A673 (cell line): ENCODE measurements around the gene ITPR3. TPM values are rescaled to one million over a fixed set of nuclear protein-coding genes. Genes with fewer than 3 reads are reported as not detected.

Experiments
- BruUV-seq: library from RNA; stranded (reverse); fragments of 400-500 nt; replicated peaks from 2 replicates; lab custom pipeline; 2021; lab: Mats Ljungman, UMichigan
- CTCF ChIA-PET: fragments of 300-600 bp; sonication (Branson Sonifier 250); formaldehyde crosslinking; loops from one replicate; lab custom pipeline; 2022; ENCODE audit warnings: antibody characterized with exemption; lab: Charles Lee
- POLR2A ChIA-PET: fragments of 300-600 bp; sonication (Branson Sonifier 250); formaldehyde crosslinking; loops from one replicate; lab custom pipeline; 2022; ENCODE audit warnings: antibody characterized with exemption; ENCODE audit not compliant: low non-redundant PET; lab: Charles Lee
- DNase-seq: peaks from one replicate; pipeline ENCODE4 v3.0.0-alpha.2; 2015; ENCODE audit warnings: low spot score
- H3K27ac ChIP-seq: fragments of 200-600 bp; sonication (generic); 2 replicates; pipeline ENCODE4 v1.5.1; 2016; ENCODE audit warnings: mixed run types, low read depth, mild to moderate bottlenecking, mixed read lengths, antibody characterized with exemption, low read length; ENCODE audit not compliant: poor library complexity, severe bottlenecking
- H3K27me3 ChIP-seq: fragments of 200-600 bp; sonication (generic); replicated peaks from 2 replicates; pipeline ENCODE4 v1.6.1; 2017; ENCODE audit warnings: mixed run types, low read depth, mild to moderate bottlenecking, mixed read lengths, antibody characterized with exemption, low read length; ENCODE audit not compliant: insufficient read depth, poor library complexity
- H3K36me3 ChIP-seq: fragments of 200-600 bp; sonication (generic); 2 replicates; pipeline ENCODE4 v1.6.1; 2016; ENCODE audit warnings: mixed run types, mild to moderate bottlenecking, mixed read lengths, antibody characterized with exemption, low read length; ENCODE audit not compliant: insufficient read depth, poor library complexity, severe bottlenecking
- H3K4me1 ChIP-seq: fragments of 200-600 bp; sonication (generic); 2 replicates; pipeline ENCODE4 v1.6.1; 2017; ENCODE audit warnings: mixed run types, mild to moderate bottlenecking, mixed read lengths, antibody characterized with exemption, low read length; ENCODE audit not compliant: insufficient read depth, poor library complexity, severe bottlenecking
- H3K4me3 ChIP-seq: fragments of 200-600 bp; sonication (generic); 2 replicates; pipeline ENCODE4 v1.5.1; 2016; ENCODE audit warnings: low read depth, mixed run types, mild to moderate bottlenecking, mixed read lengths, low read length; ENCODE audit not compliant: poor library complexity, severe bottlenecking
- H3K9me3 ChIP-seq: fragments of 200-600 bp; sonication (generic); 2 replicates; pipeline ENCODE4 v1.6.1; 2016; ENCODE audit warnings: mixed run types, low read depth, mild to moderate bottlenecking, mixed read lengths, antibody characterized with exemption, low read length; ENCODE audit not compliant: poor library complexity, severe bottlenecking
- EZH2 ChIP-seq: fragments of 200-600 bp; sonication (generic); IDR thresholded peaks from 2 replicates; pipeline ENCODE4 v1.6.1; 2017; ENCODE audit warnings: borderline replicate concordance, low read depth, mild to moderate bottlenecking, mixed read lengths, antibody characterized with exemption, low read length; ENCODE audit not compliant: poor library complexity, severe bottlenecking
- intact Hi-C: fragments of 100-400 bp; cut with micrococcal nuclease; formaldehyde crosslinking; loops from one replicate; pipeline ENCODE4 v1.10.0; 2022; ENCODE audit not compliant: unreplicated experiment
- total RNA-seq: library from RNA; stranded (reverse); gene quantifications from 2 replicates; pipeline ENCODE4 v1.2.3, GENCODE V29; 2021
- TF ChIP-seq, protein P1 (sequence below): fragments of 300-800, 200-600 bp; sonication (generic); conservative IDR thresholded peaks from 2 replicates; pipeline ENCODE4 v1.5.1; 2017; ENCODE audit warnings: low read depth, mild to moderate bottlenecking, antibody characterized with exemption, low read length, moderate library complexity, mixed read lengths

Gene ITPR3
- total RNA-seq, 1 experiment from 2014 or later = 27.8 TPM

GRCh38 chr6:33670086-33670660, 49.1 kb downstream of the ITPR3 start:
- BruUV-seq = no TSS peak
- CTCF ChIA-PET = no interaction called here
- H3K36me3 ChIP-seq = peaks cover 21% of the 10 kb centered on the region
- H3K9me3 ChIP-seq = no peaks in the 10 kb centered on the region
- no peaks in the 10 kb centered on the region for H3K4me1 ChIP-seq
- intact Hi-C loops = no loop called here
- POLR2A ChIA-PET = no interaction called here
- no peak overlapping the region for H3K27ac ChIP-seq
- DNase-seq = no peak
- no peak overlapping the region for H3K4me3 ChIP-seq
- no peaks in the 10 kb centered on the region for H3K27me3 ChIP-seq
- no peak for TF ChIP-seq EZH2
- TF ChIP-seq, protein P1, sequence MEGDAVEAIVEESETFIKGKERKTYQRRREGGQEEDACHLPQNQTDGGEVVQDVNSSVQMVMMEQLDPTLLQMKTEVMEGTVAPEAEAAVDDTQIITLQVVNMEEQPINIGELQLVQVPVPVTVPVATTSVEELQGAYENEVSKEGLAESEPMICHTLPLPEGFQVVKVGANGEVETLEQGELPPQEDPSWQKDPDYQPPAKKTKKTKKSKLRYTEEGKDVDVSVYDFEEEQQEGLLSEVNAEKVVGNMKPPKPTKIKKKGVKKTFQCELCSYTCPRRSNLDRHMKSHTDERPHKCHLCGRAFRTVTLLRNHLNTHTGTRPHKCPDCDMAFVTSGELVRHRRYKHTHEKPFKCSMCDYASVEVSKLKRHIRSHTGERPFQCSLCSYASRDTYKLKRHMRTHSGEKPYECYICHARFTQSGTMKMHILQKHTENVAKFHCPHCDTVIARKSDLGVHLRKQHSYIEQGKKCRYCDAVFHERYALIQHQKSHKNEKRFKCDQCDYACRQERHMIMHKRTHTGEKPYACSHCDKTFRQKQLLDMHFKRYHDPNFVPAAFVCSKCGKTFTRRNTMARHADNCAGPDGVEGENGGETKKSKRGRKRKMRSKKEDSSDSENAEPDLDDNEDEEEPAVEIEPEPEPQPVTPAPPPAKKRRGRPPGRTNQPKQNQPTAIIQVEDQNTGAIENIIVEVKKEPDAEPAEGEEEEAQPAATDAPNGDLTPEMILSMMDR = no peak

- no TSS peak for BruUV-seq
- no peak for DNase-seq
- peaks cover 21% of the 10 kb centered on the region for H3K36me3 ChIP-seq
- intact Hi-C loops = no loop called here
- H3K9me3 ChIP-seq = no peaks in the 10 kb centered on the region
- ChIA-PET CTCF (no interaction called here), POLR2A (no interaction called here)
- no peak overlapping the region for H3K27ac ChIP-seq
- TF ChIP-seq, protein P1 = no peak
- TF ChIP-seq EZH2 = no peak
- no peak overlapping the region for H3K4me3 ChIP-seq
- H3K27me3 ChIP-seq = no peaks in the 10 kb centered on the region
- H3K4me1 ChIP-seq = no peaks in the 10 kb centered on the region
Observed at GRCh38 chr6:33670971-33671743, 50.0 kb downstream of the ITPR3 start.

DNA sequence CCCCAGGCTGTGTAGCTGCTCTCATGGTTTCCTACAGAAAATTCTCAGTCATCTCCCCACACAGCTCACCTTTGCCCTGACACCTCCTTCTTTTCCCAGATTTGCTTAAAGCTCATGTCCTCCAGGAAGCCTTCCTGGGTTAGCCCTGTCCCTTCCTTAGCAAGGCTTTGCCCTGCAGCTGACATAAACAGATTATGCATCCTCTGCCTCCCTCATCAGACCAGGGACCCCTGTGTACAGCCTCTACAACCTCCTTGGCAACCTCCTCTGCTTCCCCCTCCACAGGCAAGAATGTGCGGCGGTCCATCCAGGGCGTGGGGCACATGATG, 50.6 kb downstream of the ITPR3 start:
- peaks cover 20% of the 10 kb centered on the region for H3K36me3 ChIP-seq
- DNase-seq = no peak

More for the DNA sequence above, 50.6 kb downstream of the ITPR3 start:
- H3K9me3 ChIP-seq = no peaks in the 10 kb centered on the region
- no peak overlapping the region for H3K27ac ChIP-seq
- no peaks in the 10 kb centered on the region for H3K27me3 ChIP-seq
- ChIA-PET POLR2A (no interaction called here), CTCF (no interaction called here)
- H3K4me1 ChIP-seq = no peaks in the 10 kb centered on the region
- H3K4me3 ChIP-seq = no peak overlapping the region
- TF ChIP-seq EZH2 = no peak
- TF ChIP-seq, protein P1 = no peak
- intact Hi-C loops = no loop called here
- no TSS peak for BruUV-seq
